HG03558 (cell line): ENCODE measurements around the gene ZBTB48.

ENCODE experiments used
- ATAC-seq: cut with Tn5 transposase; IDR thresholded peaks from one replicate; pipeline ENCODE4 v1.9.1; 2021; ENCODE audit warnings: moderate number of reproducible peaks; ENCODE audit not compliant: unreplicated experiment; ENCODE audit errors: extremely low read depth

ZBTB48 gene

GRCh38 chr1:6572653-6573383 is 7.0 kb upstream of the ZBTB48 start:
- ATAC-seq, result no peak

- no peak for ATAC-seq
Observed at GRCh38 chr1:6574025-6574620, 5.7 kb upstream of the ZBTB48 start.

GRCh38 chr1:6574818-6575217 is 5.0 kb upstream of the ZBTB48 start:
- no peak for ATAC-seq

GRCh38 chr1:6577831-6578525 is 1.8 kb upstream of the ZBTB48 start:
- ATAC-seq, result no peak

GRCh38 chr1:6578624-6579373 is 995 bp upstream of the ZBTB48 start:
- no peak for ATAC-seq

- no peak for ATAC-seq
Observed at GRCh38 chr1:6580119-6580592, 362 bp downstream of the ZBTB48 start.

- ATAC-seq, result no peak
Observed at GRCh38 chr1:6580593-6581409, 1.0 kb downstream of the ZBTB48 start.

GRCh38 chr1:6581561-6582305 is 1.9 kb downstream of the ZBTB48 start:
- ATAC-seq, result no peak

GRCh38 chr1:6582370-6582769 is 2.6 kb downstream of the ZBTB48 start:
- no peak for ATAC-seq

- no peak for ATAC-seq
Observed at GRCh38 chr1:6584126-6585080, 4.6 kb downstream of the ZBTB48 start.

- no peak for ATAC-seq
Observed at GRCh38 chr1:6585081-6585722, 5.4 kb downstream of the ZBTB48 start.

GRCh38 chr1:6585841-6586240 is 6.0 kb downstream of the ZBTB48 start:
- no peak for ATAC-seq

- no peak for ATAC-seq
Observed at GRCh38 chr1:6586404-6586816, 6.6 kb downstream of the ZBTB48 start.

- no peak for ATAC-seq
Observed at GRCh38 chr1:6587261-6588005, 7.6 kb downstream of the ZBTB48 start.

GRCh38 chr1:6588128-6588892 is 8.5 kb downstream of the ZBTB48 start:
- ATAC-seq, result no peak

GRCh38 chr1:6588893-6589520 is 9.2 kb downstream of the ZBTB48 start:
- ATAC-seq, result no peak
